ENCODE data around the gene TESPA1. TPM values are rescaled to one million over a fixed set of nuclear protein-coding genes. Genes with fewer than 3 reads are reported as not detected.

Gene TESPA1
- total RNA-seq, 3 donors from 2014 or later (not counting 1 experiment from before 2014, with no cell fraction given), result 39.9 to 59.6 (median 53.5) TPM

- H3K4me3 Mint-ChIP-seq, result no peak overlapping the region
- H3K27ac ChIP-seq (ENCODE audit: low read length), result no peak overlapping the region
- no peaks in the 10 kb centered on the region for H3K4me1 Mint-ChIP-seq
- intact Hi-C loops (cut with micrococcal nuclease), result no loop called here
- H3K27me3 Mint-ChIP-seq (ENCODE audit: low read depth in 2 of 2), result no peaks in the 10 kb centered on the region
- peaks cover 3 to 9% of the 10 kb centered on the region in 2 donors for H3K9me3 Mint-ChIP-seq
- peaks cover 12% of the 10 kb centered on the region for H3K36me3 Mint-ChIP-seq
- H3K4me1 ChIP-seq (ENCODE audit: control insufficient read depth, insufficient read depth, low read length), result no peaks in the 10 kb centered on the region
- no peak for DNase-seq
- no peak overlapping the region for H3K27ac Mint-ChIP-seq
- no peak overlapping the region for H3K4me3 ChIP-seq (ENCODE audit: low read length)
- peaks cover 7% of the 10 kb centered on the region for H3K9me3 ChIP-seq (ENCODE audit: control insufficient read depth, insufficient read depth, low read length)
- TF ChIP-seq CTCF (IDR thresholded peaks at IDR 0.05), result no peak
- WGBS (ENCODE audit: insufficient coverage), result 81% methylated on average over 7 of the region's 8 CpGs
- ATAC-seq, result no peak
- no peaks in the 10 kb centered on the region for H3K27me3 ChIP-seq (ENCODE audit: control insufficient read depth, insufficient read depth, low read length)
- H3K36me3 ChIP-seq (ENCODE audit: control insufficient read depth, insufficient read depth, low read length), result no peaks in the 10 kb centered on the region
Observed at GRCh38 chr12:54924972-54925707, 59.4 kb downstream of the TESPA1 start.

- no peak overlapping the region for H3K27ac ChIP-seq (ENCODE audit: low read length)
- no peaks in the 10 kb centered on the region for H3K27me3 ChIP-seq (ENCODE audit: control insufficient read depth, insufficient read depth, low read length)
- Mint-ChIP-seq H3K4me1 (no peaks in the 10 kb centered on the region), H3K27ac (no peak overlapping the region), H3K4me3 (no peak overlapping the region), H3K9me3 (peaks cover 0 to 3% of the 10 kb centered on the region in 2 donors), H3K27me3 (ENCODE audit: low read depth in 2 of 2) (no peaks in the 10 kb centered on the region), H3K36me3 (no peaks in the 10 kb centered on the region)
- H3K9me3 ChIP-seq (ENCODE audit: control insufficient read depth, insufficient read depth, low read length), result no peaks in the 10 kb centered on the region
- intact Hi-C loops (cut with micrococcal nuclease), result no loop called here
- no peaks in the 10 kb centered on the region for H3K36me3 ChIP-seq (ENCODE audit: control insufficient read depth, insufficient read depth, low read length)
- TF ChIP-seq CTCF (IDR thresholded peaks at IDR 0.05), result no peak
- 91% methylated on average over 21 of the region's 21 CpGs for WGBS (ENCODE audit: insufficient coverage)
- no peaks in the 10 kb centered on the region for H3K4me1 ChIP-seq (ENCODE audit: control insufficient read depth, insufficient read depth, low read length)
- DNase-seq (no peak), ATAC-seq (no peak)
- H3K4me3 ChIP-seq (ENCODE audit: low read length), result no peak overlapping the region
Observed at GRCh38 chr12:54917001-54917488, 67.5 kb downstream of the TESPA1 start.

Other genes with a start within 250 kb of the TESPA1 start
- not detected for gene MUCL1, start 130.2 kb downstream of the TESPA1 start, total RNA-seq
- gene NEUROD4, start 35.2 kb upstream of the TESPA1 start, total RNA-seq, result not detected
- not detected for gene OR9K2, start 141.6 kb upstream of the TESPA1 start, total RNA-seq
- gene OR10A7, start 236.3 kb upstream of the TESPA1 start, total RNA-seq, result not detected

Measured in natural killer cell (primary cell).